ENCODE measurements around the gene ZMYND8. TPM values are rescaled to one million over a fixed set of nuclear protein-coding genes. Genes with fewer than 3 reads are reported as not detected.

Gene ZMYND8
- total and polyA plus RNA-seq, 2 of the 8 experiments (the other 6 are each of a cell fraction or from before 2014, with no cell fraction given): 50.5 to 163 TPM

- 60% methylated on average over 3 of the region's 3 CpGs; no CpG with 5 or more reads in 1 of the 2 experiments for WGBS, 2 experiments (ENCODE audit: extremely low coverage in 1 of 2, insufficient coverage in 1 of 2, insufficient read length in 1 of 2, insufficient replicate concordance in 2 of 2, low coverage in 1 of 2, low lambda C conversion rate in 2 of 2, missing lambda C conversion rate in 1 of 2)
- Histone ChIP-seq H3K23me2 (ENCODE audit: low read depth, low read length) (no peaks in the 10 kb centered on the region; the same call in 1 of the 2 replicates), H3K23ac (ENCODE audit: insufficient read length) (no peak overlapping the region), H3K56ac (replicated peaks; ENCODE audit: insufficient read length, low read depth, low read length) (no peak overlapping the region), H3K9ac (replicated peaks in 1 of 4; ENCODE audit: extremely low read depth in 1 of 4, low read depth in 3 of 4, low read length in 3 of 4) (no peak overlapping the region; a peak in 1 of 7 replicates), H3K4me2 (ENCODE audit: insufficient read depth in 1 of 2, low read depth in 2 of 2, low read length in 2 of 2) (peak overlapping the region in 1 of 2 experiments; percentile 67; a peak in 2 of 4 replicates), H2AFZ (ENCODE audit: low read length) (no peak overlapping the region), H3K79me1 (ENCODE audit: low read depth, low read length) (no peaks in the 10 kb centered on the region; the same call in 1 of the 2 replicates), H4K8ac (ENCODE audit: extremely low read depth, insufficient read depth, low read length) (no peak overlapping the region), H3K4me1 (replicated peaks in 1 of 4; ENCODE audit: control insufficient read depth in 3 of 4, insufficient read depth in 4 of 4, low read length in 3 of 4) (peaks cover 65 to 86% (median 72%) of the 10 kb centered on the region in 4 experiments), H2BK15ac (ENCODE audit: low read length) (no peak overlapping the region), H2AK5ac (ENCODE audit: low read depth, low read length) (no peak overlapping the region), H3K27ac (ENCODE audit: low read depth, low read length) (peak overlapping the region; percentile 88), H3K9me3 (ENCODE audit: insufficient read depth in 2 of 2, low read depth in 1 of 2, low read length in 1 of 2) (no peaks in the 10 kb centered on the region), H3K36me3 (ENCODE audit: control insufficient read depth in 2 of 4, insufficient read depth in 4 of 4, low read length in 3 of 4) (peaks cover 0 to 25% (median 0%) of the 10 kb centered on the region in 4 experiments; a peak in 2 of 8 replicates), H3K18ac (ENCODE audit: extremely low read depth, low read length) (peak overlapping the region; percentile 65), H4K91ac (replicated peaks; ENCODE audit: insufficient read length, low read length) (peak overlapping the region; percentile 23), H4K5ac (ENCODE audit: insufficient read length, low read depth, low read length) (no peak overlapping the region), H4K20me1 (replicated peaks in 1 of 2; ENCODE audit: control insufficient read depth in 1 of 2, insufficient read depth in 2 of 2, low read length in 2 of 2) (no peaks in the 10 kb centered on the region), H3K4ac (replicated peaks; ENCODE audit: insufficient read length, low read depth, low read length) (no peak overlapping the region), H3K27me3 (replicated peaks in 1 of 4; ENCODE audit: control insufficient read depth in 3 of 4, extremely low read depth in 1 of 4, insufficient read depth in 3 of 4, low read length in 3 of 4) (no peaks in the 10 kb centered on the region), H3K79me2 (ENCODE audit: control insufficient read depth in 1 of 2, insufficient read depth in 2 of 2, low read length in 2 of 2) (peaks cover 41 to 99% of the 10 kb centered on the region in 2 experiments), H3K4me3 (ENCODE audit: extremely low read depth in 1 of 4, insufficient read depth in 2 of 4, low read depth in 3 of 4, low read length in 4 of 4) (peak overlapping the region in 1 of 4 experiments; percentile 37; a peak in 1 of 8 replicates), H2BK12ac (ENCODE audit: low read depth, low read length) (peak overlapping the region; percentile 56; the same call in 1 of the 2 replicates), H3K14ac (ENCODE audit: insufficient read length) (no peak overlapping the region), H2BK20ac (ENCODE audit: low read length) (no peak overlapping the region), H2BK120ac (replicated peaks; ENCODE audit: low read depth, low read length) (no peak overlapping the region), H2BK5ac (ENCODE audit: low read depth, low read length) (peak overlapping the region; percentile 6)
- DNase-seq (ENCODE audit: low read depth in 1 of 2, low spot score in 2 of 2): no peak
- ChIA-PET POLR2A (ENCODE audit: partially characterized antibody) (interaction anchor here (1.0 to 42.1 kb wide), 8 partner anchors 8 to 103 kb away, joined by 3 to 1191 read pairs (median 4); partner anchors contain the start of gene ZMYND8), CTCF (ENCODE audit: partially characterized antibody) (interaction anchor here (0.5 to 2.8 kb wide), 9 partner anchors 8 to 81 kb away, joined by 3 to 13 read pairs (median 4); no protein-coding TSS in a partner anchor)
- FAIRE-seq: no peak
- TF ChIP-seq MAX (IDR thresholded peaks at IDR 0.05) (no peak), NRF1 (IDR thresholded peaks at IDR 0.05; ENCODE audit: low read depth, low read length) (no peak)
Observed at GRCh38 chr20:47353239-47353691, 3.2 kb downstream of the ZMYND8 start.

Measured in H1 (cell line).